Skeletal muscle satellite cell (primary cell): ENCODE measurements around the gene GJB4.

Source experiments
- H3K27me3 ChIP-seq: 2 replicates; pipeline ENCODE4 v1.7.0; 2013; ENCODE audit warnings: low read length; ENCODE audit not compliant: control insufficient read depth, insufficient read depth
- H3K36me3 ChIP-seq: 2 replicates; pipeline ENCODE4 v1.7.0; 2013; ENCODE audit warnings: mild to moderate bottlenecking, control low read depth, low read length; ENCODE audit not compliant: insufficient read depth
- H3K4me1 ChIP-seq: 2 replicates; pipeline ENCODE4 v1.7.0; 2013; ENCODE audit warnings: low read length; ENCODE audit not compliant: control insufficient read depth, insufficient read depth
- H3K4me2 ChIP-seq: 2 replicates; pipeline ENCODE4 v1.7.0; 2013; ENCODE audit warnings: mild to moderate bottlenecking, low read length
- H3K4me3 ChIP-seq: 2 replicates; pipeline ENCODE4 v1.7.0; 2013; ENCODE audit warnings: low read length
- H3K9ac ChIP-seq: 2 replicates; pipeline ENCODE4 v1.7.0; 2013; ENCODE audit warnings: mild to moderate bottlenecking, low read depth, low read length, moderate library complexity
- H3K9me3 ChIP-seq: replicated peaks from 2 replicates; pipeline ENCODE4 v1.7.0; 2013; ENCODE audit warnings: mild to moderate bottlenecking, control low read depth, low read length

GJB4 gene

GRCh38 chr1:34749992-34750391 lies 9.5 kb upstream of the GJB4 start:
- H3K36me3 ChIP-seq, result no peaks in the 10 kb centered on the region

GRCh38 chr1:34750610-34751009 lies 8.9 kb upstream of the GJB4 start:
- H3K4me3 ChIP-seq, result no peak overlapping the region
- no peak overlapping the region for H3K9ac ChIP-seq
- no peaks in the 10 kb centered on the region for H3K4me1 ChIP-seq
- no peaks in the 10 kb centered on the region for H3K9me3 ChIP-seq
- H3K27me3 ChIP-seq, result no peaks in the 10 kb centered on the region
- H3K36me3 ChIP-seq, result no peaks in the 10 kb centered on the region
- no peak overlapping the region for H3K4me2 ChIP-seq

More at GRCh38 chr1:34749992-34750391, 9.5 kb upstream of the GJB4 start:
- Histone ChIP-seq H3K27me3 (peaks cover 5% of the 10 kb centered on the region), H3K4me1 (no peaks in the 10 kb centered on the region), H3K4me2 (no peak overlapping the region), H3K9me3 (no peaks in the 10 kb centered on the region), H3K9ac (no peak overlapping the region), H3K4me3 (no peak overlapping the region)

GRCh38 chr1:34753163-34753562 lies 6.4 kb upstream of the GJB4 start:
- no peaks in the 10 kb centered on the region for H3K9me3 ChIP-seq
- no peak overlapping the region for H3K4me2 ChIP-seq
- H3K9ac ChIP-seq, result no peak overlapping the region
- H3K36me3 ChIP-seq, result no peaks in the 10 kb centered on the region
- H3K27me3 ChIP-seq, result no peaks in the 10 kb centered on the region
- H3K4me1 ChIP-seq, result no peaks in the 10 kb centered on the region
- no peak overlapping the region for H3K4me3 ChIP-seq

GRCh38 chr1:34754964-34755637 lies 4.4 kb upstream of the GJB4 start, which contains the start of gene GJB5:
TSS of gene GJB5 (plus strand) at chr1:34755047. CDS start at chr1:34757331, 2,284 bp downstream.
- no peaks in the 10 kb centered on the region for H3K36me3 ChIP-seq
- H3K27me3 ChIP-seq, result no peaks in the 10 kb centered on the region
- H3K9me3 ChIP-seq, result no peaks in the 10 kb centered on the region
- H3K4me2 ChIP-seq, result no peak within 1 kb of the TSS
- H3K4me1 ChIP-seq, result no peaks in the 10 kb centered on the region
- H3K9ac ChIP-seq, result no peak within 1 kb of the TSS
- no peak within 1 kb of the TSS for H3K4me3 ChIP-seq

GRCh38 chr1:34755961-34756360 lies 3.6 kb upstream of the GJB4 start:
- Histone ChIP-seq H3K4me1 (no peaks in the 10 kb centered on the region), H3K9ac (no peak overlapping the region)

GRCh38 chr1:34757386-34757785 lies 2.2 kb upstream of the GJB4 start:
- Histone ChIP-seq H3K9me3 (no peaks in the 10 kb centered on the region), H3K27me3 (no peaks in the 10 kb centered on the region), H3K4me3 (no peak overlapping the region), H3K4me2 (no peak overlapping the region), H3K4me1 (no peaks in the 10 kb centered on the region), H3K9ac (no peak overlapping the region), H3K36me3 (no peaks in the 10 kb centered on the region)

More at GRCh38 chr1:34755961-34756360, 3.6 kb upstream of the GJB4 start:
- no peak overlapping the region for H3K4me2 ChIP-seq
- H3K36me3 ChIP-seq, result no peaks in the 10 kb centered on the region
- H3K9me3 ChIP-seq, result no peaks in the 10 kb centered on the region
- no peaks in the 10 kb centered on the region for H3K27me3 ChIP-seq
- H3K4me3 ChIP-seq, result no peak overlapping the region

GRCh38 chr1:34758751-34759150 lies 789 bp upstream of the GJB4 start:
- no peak overlapping the region for H3K9ac ChIP-seq

GRCh38 chr1:34761176-34761761 lies 1.7 kb downstream of the GJB4 start:
- no peaks in the 10 kb centered on the region for H3K4me1 ChIP-seq

More at GRCh38 chr1:34758751-34759150, 789 bp upstream of the GJB4 start:
- H3K9me3 ChIP-seq, result no peaks in the 10 kb centered on the region
- no peak overlapping the region for H3K4me2 ChIP-seq
- H3K4me1 ChIP-seq, result no peaks in the 10 kb centered on the region
- H3K4me3 ChIP-seq, result no peak overlapping the region
- H3K36me3 ChIP-seq, result no peaks in the 10 kb centered on the region
- H3K27me3 ChIP-seq, result no peaks in the 10 kb centered on the region

GRCh38 chr1:34761776-34762307 lies 2.3 kb downstream of the GJB4 start:
- Histone ChIP-seq H3K4me2 (no peak overlapping the region), H3K36me3 (no peaks in the 10 kb centered on the region), H3K9me3 (no peaks in the 10 kb centered on the region), H3K27me3 (peaks cover 2% of the 10 kb centered on the region), H3K4me1 (no peaks in the 10 kb centered on the region), H3K4me3 (no peak overlapping the region), H3K9ac (no peak overlapping the region)

More at GRCh38 chr1:34761176-34761761, 1.7 kb downstream of the GJB4 start:
- Histone ChIP-seq H3K9me3 (no peaks in the 10 kb centered on the region), H3K9ac (no peak overlapping the region), H3K4me2 (no peak overlapping the region), H3K4me3 (no peak overlapping the region), H3K27me3 (peaks cover under 1% of the 10 kb centered on the region), H3K36me3 (no peaks in the 10 kb centered on the region)

GRCh38 chr1:34762474-34763141 lies 3.1 kb downstream of the GJB4 start:
- Histone ChIP-seq H3K9ac (no peak overlapping the region), H3K27me3 (peaks cover 2% of the 10 kb centered on the region), H3K36me3 (no peaks in the 10 kb centered on the region), H3K4me3 (no peak overlapping the region), H3K4me1 (no peaks in the 10 kb centered on the region), H3K4me2 (no peak overlapping the region), H3K9me3 (no peaks in the 10 kb centered on the region)

- Histone ChIP-seq H3K36me3 (no peaks in the 10 kb centered on the region), H3K4me2 (peak overlapping the region; percentile 25), H3K4me3 (no peak overlapping the region), H3K4me1 (no peaks in the 10 kb centered on the region), H3K9me3 (no peaks in the 10 kb centered on the region), H3K9ac (no peak overlapping the region), H3K27me3 (peaks cover 2% of the 10 kb centered on the region)
These were observed 3.7 kb downstream of the GJB4 start for GRCh38 chr1:34763142-34763781.
